ENCODE data around the gene GNA14. TPM values are rescaled to one million over a fixed set of nuclear protein-coding genes. Genes with fewer than 3 reads are reported as not detected.

GNA14 gene
- total RNA-seq, 1 donor from 2014 or later = 11.0 TPM

GRCh38 chr9:77562019-77562748 is 85.9 kb downstream of the GNA14 start:
- Histone ChIP-seq H3K27ac (no peak overlapping the region), H3K36me3 (no peaks in the 10 kb centered on the region), H3K27me3 (no peaks in the 10 kb centered on the region), H3K4me1 (no peaks in the 10 kb centered on the region), H3K4me3 (no peak overlapping the region), H3K9me3 (no peaks in the 10 kb centered on the region)
- intact Hi-C loops (cut with DNase I) = no loop called here
- TF ChIP-seq POLR2A (IDR thresholded peaks at IDR 0.05) (no peak), POLR2AphosphoS5 (IDR thresholded peaks at IDR 0.05; ENCODE audit: insufficient read depth in 1 of 2, low read depth in 1 of 2) (no peak)
- TF ChIP-seq, protein P1, sequence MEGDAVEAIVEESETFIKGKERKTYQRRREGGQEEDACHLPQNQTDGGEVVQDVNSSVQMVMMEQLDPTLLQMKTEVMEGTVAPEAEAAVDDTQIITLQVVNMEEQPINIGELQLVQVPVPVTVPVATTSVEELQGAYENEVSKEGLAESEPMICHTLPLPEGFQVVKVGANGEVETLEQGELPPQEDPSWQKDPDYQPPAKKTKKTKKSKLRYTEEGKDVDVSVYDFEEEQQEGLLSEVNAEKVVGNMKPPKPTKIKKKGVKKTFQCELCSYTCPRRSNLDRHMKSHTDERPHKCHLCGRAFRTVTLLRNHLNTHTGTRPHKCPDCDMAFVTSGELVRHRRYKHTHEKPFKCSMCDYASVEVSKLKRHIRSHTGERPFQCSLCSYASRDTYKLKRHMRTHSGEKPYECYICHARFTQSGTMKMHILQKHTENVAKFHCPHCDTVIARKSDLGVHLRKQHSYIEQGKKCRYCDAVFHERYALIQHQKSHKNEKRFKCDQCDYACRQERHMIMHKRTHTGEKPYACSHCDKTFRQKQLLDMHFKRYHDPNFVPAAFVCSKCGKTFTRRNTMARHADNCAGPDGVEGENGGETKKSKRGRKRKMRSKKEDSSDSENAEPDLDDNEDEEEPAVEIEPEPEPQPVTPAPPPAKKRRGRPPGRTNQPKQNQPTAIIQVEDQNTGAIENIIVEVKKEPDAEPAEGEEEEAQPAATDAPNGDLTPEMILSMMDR (IDR thresholded peaks at IDR 0.05) = no peak
- DNase-seq (ENCODE audit: extremely low spot score in 2 of 2) = no peak

- Histone ChIP-seq H3K4me1 (no peaks in the 10 kb centered on the region), H3K36me3 (no peaks in the 10 kb centered on the region), H3K9me3 (no peaks in the 10 kb centered on the region), H3K27ac (no peak overlapping the region), H3K27me3 (no peaks in the 10 kb centered on the region), H3K4me3 (no peak overlapping the region)
- intact Hi-C loops (cut with DNase I) = no loop called here
- DNase-seq (ENCODE audit: extremely low spot score in 2 of 2) = no peak
- TF ChIP-seq POLR2AphosphoS5 (IDR thresholded peaks at IDR 0.05; ENCODE audit: insufficient read depth in 1 of 2, low read depth in 1 of 2) = no peak
- TF ChIP-seq, protein P1 (IDR thresholded peaks at IDR 0.05) = no peak
- no peak for TF ChIP-seq POLR2A (IDR thresholded peaks at IDR 0.05)
Measured at GRCh38 chr9:77561331-77562018, 86.6 kb downstream of the GNA14 start.

- H3K36me3 ChIP-seq = no peaks in the 10 kb centered on the region
- peaks cover 10% of the 10 kb centered on the region for H3K4me1 ChIP-seq
- no peaks in the 10 kb centered on the region for H3K27me3 ChIP-seq
- intact Hi-C loops (cut with DNase I) = no loop called here
- no peak for TF ChIP-seq POLR2A (IDR thresholded peaks at IDR 0.05)
- no peak for TF ChIP-seq POLR2AphosphoS5 (IDR thresholded peaks at IDR 0.05; ENCODE audit: insufficient read depth in 1 of 2, low read depth in 1 of 2)
- TF ChIP-seq, protein P1 (IDR thresholded peaks at IDR 0.05) = no peak
- H3K4me3 ChIP-seq = no peak overlapping the region
- no peaks in the 10 kb centered on the region for H3K9me3 ChIP-seq
- no peak overlapping the region for H3K27ac ChIP-seq
- no peak for DNase-seq (ENCODE audit: extremely low spot score in 2 of 2)
Measured at GRCh38 chr9:77556396-77556795, 91.7 kb downstream of the GNA14 start.

- Histone ChIP-seq H3K27me3 (no peaks in the 10 kb centered on the region), H3K9me3 (no peaks in the 10 kb centered on the region), H3K4me3 (no peak overlapping the region), H3K27ac (no peak overlapping the region), H3K36me3 (no peaks in the 10 kb centered on the region), H3K4me1 (peaks cover 10% of the 10 kb centered on the region)
- intact Hi-C loops (cut with DNase I) = no loop called here
- TF ChIP-seq POLR2A (IDR thresholded peaks at IDR 0.05) (no peak), POLR2AphosphoS5 (IDR thresholded peaks at IDR 0.05; ENCODE audit: insufficient read depth in 1 of 2, low read depth in 1 of 2) (no peak)
- TF ChIP-seq, protein P1 (IDR thresholded peaks at IDR 0.05) = no peak
- no peak for DNase-seq (ENCODE audit: extremely low spot score in 2 of 2)
Measured at GRCh38 chr9:77554586-77555105, 93.5 kb downstream of the GNA14 start.
